GM18867 (cell line): ENCODE results near the gene SRBD1.

Source experiments
- ATAC-seq: cut with Tn5 transposase; IDR thresholded peaks from one replicate; pipeline ENCODE4 v1.9.1; 2021; ENCODE audit warnings: mild to moderate bottlenecking, moderate library complexity; ENCODE audit not compliant: unreplicated experiment

Gene SRBD1

DNA sequence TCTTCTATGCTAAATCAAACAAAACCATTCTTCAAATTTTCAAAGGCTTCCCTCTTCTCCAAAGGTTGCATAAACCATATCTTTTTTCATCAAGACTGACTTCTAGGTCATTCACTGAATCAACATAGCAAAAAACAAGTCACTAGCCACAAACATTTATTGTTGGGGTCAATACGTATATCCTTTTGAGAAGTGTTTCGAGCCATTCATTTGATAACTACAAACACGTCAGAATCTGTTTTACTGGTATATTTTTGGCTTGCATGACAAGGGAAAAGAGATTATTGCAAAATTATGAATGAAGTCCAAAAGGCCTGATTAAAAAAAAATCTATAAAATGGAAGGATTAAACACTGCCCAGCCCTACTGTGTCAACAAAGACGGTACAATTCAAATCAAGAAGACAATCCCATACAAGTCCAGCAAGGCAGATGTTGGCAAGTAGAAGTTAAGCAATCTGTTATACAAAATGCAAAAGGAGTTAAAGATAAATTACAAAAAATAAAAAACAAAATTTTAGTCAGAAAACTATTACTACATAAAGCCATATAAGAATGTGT is 222.4 kb downstream of the SRBD1 start:
- no peak for ATAC-seq

- no peak for ATAC-seq
These were observed 228.3 kb downstream of the SRBD1 start for GRCh38 chr2:45382744-45383143.

DNA sequence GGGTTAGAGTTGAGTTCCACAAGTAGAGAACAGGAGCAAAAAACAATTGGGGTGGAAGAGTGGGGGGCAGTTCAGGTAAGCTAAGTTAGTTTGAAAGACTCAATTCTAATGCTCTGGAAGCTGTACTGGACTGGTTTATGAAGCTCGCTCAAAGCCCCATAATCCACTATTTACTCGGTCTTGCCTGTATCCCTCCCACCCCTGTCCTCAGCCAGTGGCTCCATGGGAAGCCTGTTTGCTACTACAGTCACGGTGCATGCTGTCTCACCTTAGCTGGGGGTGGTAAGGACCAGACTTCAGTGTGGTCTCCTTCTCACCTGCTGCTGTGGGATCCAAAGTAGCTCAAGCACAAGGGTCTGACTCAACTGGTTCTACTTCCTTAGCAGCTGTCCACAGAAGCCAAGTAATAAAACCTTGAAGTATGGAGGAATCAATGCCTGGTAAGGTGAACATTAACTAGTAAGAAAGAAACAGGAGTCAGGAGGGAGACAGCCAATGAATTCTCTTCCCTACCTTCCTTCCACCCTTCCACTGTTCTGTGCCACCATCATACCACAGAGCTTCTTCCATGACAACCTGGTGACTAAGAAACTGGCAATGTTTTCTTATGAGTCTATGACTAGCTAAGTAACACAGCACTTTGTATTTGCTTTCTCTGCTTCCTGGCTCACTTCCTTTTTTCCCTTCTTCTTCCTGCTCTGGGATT is 230.8 kb downstream of the SRBD1 start:
- ATAC-seq: no peak

- no peak for ATAC-seq
These were observed 231.5 kb downstream of the SRBD1 start for GRCh38 chr2:45379399-45380087.

- no peak for ATAC-seq
These were observed 237.5 kb downstream of the SRBD1 start for GRCh38 chr2:45373534-45373933.

DNA sequence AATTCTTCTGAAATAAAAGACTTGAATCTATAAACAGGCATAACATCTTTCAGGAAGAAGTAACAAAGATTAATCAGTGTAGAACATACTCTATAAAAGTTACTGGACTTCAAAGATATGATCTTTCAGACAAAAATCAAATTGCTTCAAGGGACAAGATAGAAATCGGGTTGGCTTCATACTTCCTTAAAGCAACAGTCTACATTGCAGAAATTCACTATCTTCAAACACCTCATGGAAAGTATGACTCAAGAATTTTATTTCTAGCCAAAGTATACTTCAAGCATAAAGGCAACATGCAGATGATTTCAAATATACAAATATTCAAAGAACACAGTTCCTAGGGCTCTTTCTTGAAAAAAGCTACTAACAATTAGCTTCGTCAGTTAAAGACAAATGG is 240.7 kb downstream of the SRBD1 start:
- ATAC-seq: no peak

- no peak for ATAC-seq
These were observed 242.3 kb downstream of the SRBD1 start for GRCh38 chr2:45368792-45369191.

DNA sequence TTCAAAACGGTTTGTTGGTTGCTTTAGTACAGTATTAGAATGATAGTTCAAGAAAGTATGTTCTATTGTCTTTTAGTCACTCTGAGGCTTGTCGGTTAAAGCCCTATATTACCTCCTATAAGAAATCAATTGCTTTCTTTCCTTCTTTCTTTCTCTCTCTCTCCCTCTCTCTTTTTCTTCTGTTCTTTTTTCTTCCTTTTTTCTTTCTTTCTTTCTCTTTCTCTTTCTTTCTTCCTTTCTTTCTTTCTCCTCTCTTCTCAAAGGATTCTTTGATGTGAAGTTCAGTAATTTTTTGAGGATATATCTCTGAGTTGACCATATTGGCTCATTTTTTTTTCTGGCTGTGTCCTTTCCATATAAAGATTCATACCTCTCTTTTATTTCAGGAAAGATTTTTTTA is 249.4 kb downstream of the SRBD1 start:
- no peak for ATAC-seq

GRCh38 chr2:45354776-45355175 is 256.3 kb downstream of the SRBD1 start:
- no peak for ATAC-seq

- ATAC-seq: no peak
These were observed 257.2 kb downstream of the SRBD1 start for GRCh38 chr2:45353879-45354278.

DNA sequence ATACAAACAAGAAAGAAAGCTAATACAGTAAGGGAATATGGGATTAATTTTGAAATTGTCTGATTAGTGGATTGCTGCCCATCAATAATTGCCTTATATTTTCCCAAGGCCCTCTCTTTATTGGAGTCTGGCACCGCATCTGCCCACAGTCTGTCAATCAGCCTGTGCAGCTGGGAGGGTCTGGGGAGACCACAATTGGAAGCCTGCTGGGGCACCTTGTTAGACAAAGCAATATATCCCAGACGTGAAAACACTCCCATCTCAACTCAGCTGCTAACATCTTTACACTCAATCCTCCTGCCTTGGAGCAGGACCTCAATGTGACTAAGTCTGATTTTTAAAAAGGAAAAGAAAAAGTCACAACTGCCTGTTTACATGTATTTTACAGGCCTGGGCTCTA is 258.6 kb downstream of the SRBD1 start:
- ATAC-seq: no peak

DNA sequence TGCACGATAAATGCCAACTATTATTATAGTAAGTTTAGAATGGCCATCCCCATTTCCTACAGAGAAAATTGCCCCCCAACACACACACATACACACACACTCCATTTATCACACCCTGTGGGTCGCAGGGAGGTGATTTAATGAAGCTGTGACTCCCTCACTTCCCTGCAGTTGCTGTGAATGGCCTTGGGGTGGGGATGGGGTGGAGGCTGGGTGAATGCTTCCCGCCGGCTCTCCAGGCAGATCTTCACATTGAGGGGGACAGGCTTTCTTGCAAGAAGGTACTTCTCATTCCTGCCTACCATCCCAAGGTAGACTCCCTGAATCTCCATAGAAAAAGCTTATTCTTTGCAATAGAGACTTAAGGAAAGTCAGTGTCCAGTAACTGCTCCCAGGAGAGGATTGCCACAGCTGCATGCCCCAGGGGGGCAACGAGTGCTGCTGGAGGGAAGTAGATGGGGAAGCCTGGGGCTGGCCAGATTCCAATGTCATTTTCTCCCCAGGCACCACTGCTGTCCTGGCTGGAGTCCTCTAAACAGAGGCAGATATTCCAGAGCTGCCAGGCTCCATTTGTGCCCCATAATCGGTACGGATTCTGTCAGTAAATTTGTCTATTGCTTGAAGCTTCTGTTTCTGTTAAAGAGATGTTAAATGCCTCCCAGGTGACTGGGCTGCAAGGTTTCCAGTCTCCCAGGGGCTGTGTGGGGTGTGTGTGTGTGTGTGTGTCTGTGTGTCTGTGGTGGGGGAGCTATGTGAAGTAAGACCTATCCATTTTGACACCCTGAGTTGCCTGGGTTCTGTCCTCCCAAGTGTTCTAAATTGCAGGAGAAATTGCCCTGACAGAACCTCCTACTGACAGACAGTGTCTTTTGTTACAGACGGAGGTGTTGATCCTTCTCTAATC is 265.5 kb downstream of the SRBD1 start:
- ATAC-seq: no peak

GRCh38 chr2:45344502-45344901 is 266.6 kb downstream of the SRBD1 start:
- no peak for ATAC-seq

GRCh38 chr2:45344071-45344470 is 267.0 kb downstream of the SRBD1 start:
- no peak for ATAC-seq

- no peak for ATAC-seq
These were observed 267.6 kb downstream of the SRBD1 start for GRCh38 chr2:45343251-45344017.

DNA sequence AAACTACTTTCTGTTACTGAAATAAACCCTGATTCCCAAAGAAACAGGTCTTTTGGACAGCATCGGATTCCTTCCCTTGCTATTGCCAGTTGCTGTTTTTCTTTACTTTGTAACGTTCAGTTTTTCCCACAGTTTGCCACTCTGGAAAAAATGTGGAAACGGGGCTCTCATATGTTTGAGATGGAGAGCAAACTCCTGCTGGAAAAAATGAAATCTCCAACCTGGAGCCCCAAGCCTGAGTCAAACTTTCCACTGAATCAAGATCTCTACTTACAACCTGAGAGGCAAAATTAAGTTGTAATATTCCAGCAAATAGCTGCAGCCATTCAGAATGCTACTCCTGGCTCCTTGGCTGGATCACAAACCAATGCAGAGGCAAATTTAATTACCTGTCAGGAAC is 270.7 kb downstream of the SRBD1 start:
- no peak for ATAC-seq

GRCh38 chr2:45339253-45339652 is 271.8 kb downstream of the SRBD1 start:
- no peak for ATAC-seq
